ENCODE data around the gene ATP6V1F. TPM values are rescaled to one million over a fixed set of nuclear protein-coding genes. Genes with fewer than 3 reads are reported as not detected.

Gene ATP6V1F
- total and polyA plus RNA-seq, 5 donors from 2014 or later: 67.9 to 361 (median 331) TPM

GRCh38 chr7:128827248-128827958 is 35.3 kb upstream of the ATP6V1F start:
- no peak overlapping the region for H3K4me3 ChIP-seq (ENCODE audit: low read depth, low read length)
- Mint-ChIP-seq H3K4me3 (no peak overlapping the region), H3K27ac (no peak overlapping the region), H3K27me3 (peaks cover 39% of the 10 kb centered on the region), H3K4me1 (peaks cover 0 to 22% (median 3%) of the 10 kb centered on the region in 4 donors), H3K36me3 (no peaks in the 10 kb centered on the region), H3K9me3 (peaks cover 0 to 3% (median 0%) of the 10 kb centered on the region in 7 donors)
- ATAC-seq (ENCODE audit: low read depth in 2 of 2) (no peak), DNase-seq (no peak)
- H3K27ac ChIP-seq (ENCODE audit: insufficient read depth, low read length, poor library complexity, severe bottlenecking): no peak overlapping the region
- H3K9me3 ChIP-seq (ENCODE audit: control insufficient read depth in 2 of 2, low read length in 2 of 2): no peaks in the 10 kb centered on the region
- no peaks in the 10 kb centered on the region for H3K36me3 ChIP-seq (ENCODE audit: control insufficient read depth, insufficient read depth, low read length)
- H3K27me3 ChIP-seq (ENCODE audit: control insufficient read depth, insufficient read depth, low read length): peaks cover 5% of the 10 kb centered on the region
- peaks cover 25% of the 10 kb centered on the region for H3K4me1 ChIP-seq (ENCODE audit: control insufficient read depth, insufficient read depth, low read length, poor library complexity, severe bottlenecking)

DNA sequence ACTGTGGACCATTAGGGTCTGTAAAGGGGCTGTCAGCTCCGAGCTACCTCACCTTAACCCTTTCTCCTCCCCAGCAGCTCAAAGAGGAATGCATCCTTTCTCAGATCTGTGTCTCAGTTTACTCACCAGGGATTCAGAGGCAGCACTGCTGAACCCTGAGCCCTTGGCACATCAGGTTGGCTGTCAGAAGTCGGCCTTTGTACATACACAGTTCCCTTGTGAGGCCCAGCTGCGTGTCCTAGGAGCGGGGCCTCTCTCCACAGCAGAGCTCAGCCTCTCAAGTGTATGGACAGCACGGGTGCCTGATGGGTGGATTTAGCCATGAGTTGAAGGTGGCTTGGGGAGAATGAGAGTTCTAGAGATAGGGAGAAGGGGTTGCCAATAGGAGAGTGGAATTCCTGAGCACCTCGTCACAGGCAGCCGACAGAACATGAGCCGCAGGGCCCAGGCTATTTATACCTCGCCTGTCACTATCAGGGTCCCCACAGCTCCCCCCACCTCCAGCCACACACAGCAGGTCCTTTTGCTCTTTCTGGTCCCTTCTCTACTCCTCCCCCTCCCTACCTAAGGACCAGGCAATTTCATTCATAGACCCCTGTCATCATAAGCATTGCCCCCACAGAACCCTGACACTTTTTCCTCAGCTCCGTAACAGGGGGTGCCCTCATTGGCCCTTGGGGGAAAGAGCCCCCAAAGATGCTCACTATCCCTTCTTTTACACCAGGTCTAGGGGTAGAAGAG is 34.5 kb upstream of the ATP6V1F start:
- H3K27me3 ChIP-seq (ENCODE audit: control insufficient read depth, insufficient read depth, low read length): peaks cover 5% of the 10 kb centered on the region
- Mint-ChIP-seq H3K27ac (no peak overlapping the region), H3K36me3 (no peaks in the 10 kb centered on the region), H3K27me3 (peaks cover 46% of the 10 kb centered on the region), H3K4me1 (peaks cover 0 to 22% (median 3%) of the 10 kb centered on the region in 4 donors), H3K9me3 (peaks cover 0 to 3% (median 0%) of the 10 kb centered on the region in 7 donors), H3K4me3 (no peak overlapping the region)
- ATAC-seq (ENCODE audit: low read depth in 2 of 2) (no peak), DNase-seq (no peak)
- no peaks in the 10 kb centered on the region for H3K36me3 ChIP-seq (ENCODE audit: control insufficient read depth, insufficient read depth, low read length)
- no peak overlapping the region for H3K4me3 ChIP-seq (ENCODE audit: low read depth, low read length)
- no peak overlapping the region for H3K27ac ChIP-seq (ENCODE audit: insufficient read depth, low read length, poor library complexity, severe bottlenecking)
- no peaks in the 10 kb centered on the region for H3K9me3 ChIP-seq (ENCODE audit: control insufficient read depth in 2 of 2, low read length in 2 of 2)
- peaks cover 26% of the 10 kb centered on the region for H3K4me1 ChIP-seq (ENCODE audit: control insufficient read depth, insufficient read depth, low read length, poor library complexity, severe bottlenecking)

GRCh38 chr7:128829391-128830166 is 33.1 kb upstream of the ATP6V1F start:
- Histone ChIP-seq H3K9me3 (ENCODE audit: control insufficient read depth in 2 of 2, low read length in 2 of 2) (no peaks in the 10 kb centered on the region), H3K27me3 (ENCODE audit: control insufficient read depth, insufficient read depth, low read length) (peaks cover 5% of the 10 kb centered on the region), H3K27ac (ENCODE audit: insufficient read depth, low read length, poor library complexity, severe bottlenecking) (no peak overlapping the region), H3K4me3 (ENCODE audit: low read depth, low read length) (no peak overlapping the region), H3K4me1 (ENCODE audit: control insufficient read depth, insufficient read depth, low read length, poor library complexity, severe bottlenecking) (peaks cover 26% of the 10 kb centered on the region), H3K36me3 (ENCODE audit: control insufficient read depth, insufficient read depth, low read length) (no peaks in the 10 kb centered on the region)
- H3K4me3 Mint-ChIP-seq: peak overlapping the region in 2 of 4 donors; percentile 41 to 59
- no peak overlapping the region for H3K27ac Mint-ChIP-seq
- H3K27me3 Mint-ChIP-seq: peaks cover 55% of the 10 kb centered on the region
- DNase-seq: no peak
- no peaks in the 10 kb centered on the region for H3K36me3 Mint-ChIP-seq
- H3K4me1 Mint-ChIP-seq: peaks cover 0 to 22% (median 3%) of the 10 kb centered on the region in 4 donors
- no peak for ATAC-seq (ENCODE audit: low read depth in 2 of 2)
- peaks cover 0 to 3% (median 0%) of the 10 kb centered on the region in 7 donors for H3K9me3 Mint-ChIP-seq

- peaks cover 5% of the 10 kb centered on the region for H3K27me3 ChIP-seq (ENCODE audit: control insufficient read depth, insufficient read depth, low read length)
- no peaks in the 10 kb centered on the region for H3K36me3 ChIP-seq (ENCODE audit: control insufficient read depth, insufficient read depth, low read length)
- H3K27ac ChIP-seq (ENCODE audit: insufficient read depth, low read length, poor library complexity, severe bottlenecking): no peak within 1 kb of the TSS
- peaks cover 0 to 3% (median 0%) of the 10 kb centered on the region in 7 donors for H3K9me3 Mint-ChIP-seq
- DNase-seq (peak in 2 of 3 donors; percentile 36 to 50), ATAC-seq (ENCODE audit: low read depth in 2 of 2) (peak; percentile 32 to 34)
- peaks cover 62% of the 10 kb centered on the region for H3K27me3 Mint-ChIP-seq
- no peaks in the 10 kb centered on the region for H3K36me3 Mint-ChIP-seq
- no peak within 1 kb of the TSS for H3K27ac Mint-ChIP-seq
- H3K9me3 ChIP-seq (ENCODE audit: control insufficient read depth in 2 of 2, low read length in 2 of 2): no peaks in the 10 kb centered on the region
- H3K4me1 Mint-ChIP-seq: peaks cover 0 to 22% (median 3%) of the 10 kb centered on the region in 4 donors
- H3K4me3 ChIP-seq (ENCODE audit: low read depth, low read length): no peak within 1 kb of the TSS
- peaks cover 26% of the 10 kb centered on the region for H3K4me1 ChIP-seq (ENCODE audit: control insufficient read depth, insufficient read depth, low read length, poor library complexity, severe bottlenecking)
- H3K4me3 Mint-ChIP-seq: peak within 1 kb of the TSS in 3 of 4 donors; percentile 55 to 80 (median 76)
Observed at GRCh38 chr7:128830231-128831177, 32.2 kb upstream of the ATP6V1F start, which contains the start of gene FLNC. FLNC (plus strand) TSS chr7:128830406; CDS start chr7:128830638, 232 bp downstream.

GRCh38 chr7:128831178-128831993 is 31.3 kb upstream of the ATP6V1F start:
- Histone ChIP-seq H3K9me3 (ENCODE audit: control insufficient read depth in 2 of 2, low read length in 2 of 2) (no peaks in the 10 kb centered on the region), H3K4me3 (ENCODE audit: low read depth, low read length) (no peak overlapping the region), H3K27ac (ENCODE audit: insufficient read depth, low read length, poor library complexity, severe bottlenecking) (no peak overlapping the region), H3K4me1 (ENCODE audit: control insufficient read depth, insufficient read depth, low read length, poor library complexity, severe bottlenecking) (peaks cover 26% of the 10 kb centered on the region), H3K27me3 (ENCODE audit: control insufficient read depth, insufficient read depth, low read length) (peaks cover 5% of the 10 kb centered on the region), H3K36me3 (ENCODE audit: control insufficient read depth, insufficient read depth, low read length) (no peaks in the 10 kb centered on the region)
- no peaks in the 10 kb centered on the region for H3K36me3 Mint-ChIP-seq
- peak overlapping the region in 2 of 4 donors; percentile 67 to 73 for H3K4me3 Mint-ChIP-seq
- H3K9me3 Mint-ChIP-seq: peaks cover 0 to 3% (median 0%) of the 10 kb centered on the region in 7 donors
- peaks cover 0 to 22% (median 3%) of the 10 kb centered on the region in 4 donors for H3K4me1 Mint-ChIP-seq
- no peak overlapping the region for H3K27ac Mint-ChIP-seq
- ATAC-seq (ENCODE audit: low read depth in 2 of 2) (no peak), DNase-seq (peak in 1 of 3 donors; percentile 4)
- peaks cover 62% of the 10 kb centered on the region for H3K27me3 Mint-ChIP-seq

DNA sequence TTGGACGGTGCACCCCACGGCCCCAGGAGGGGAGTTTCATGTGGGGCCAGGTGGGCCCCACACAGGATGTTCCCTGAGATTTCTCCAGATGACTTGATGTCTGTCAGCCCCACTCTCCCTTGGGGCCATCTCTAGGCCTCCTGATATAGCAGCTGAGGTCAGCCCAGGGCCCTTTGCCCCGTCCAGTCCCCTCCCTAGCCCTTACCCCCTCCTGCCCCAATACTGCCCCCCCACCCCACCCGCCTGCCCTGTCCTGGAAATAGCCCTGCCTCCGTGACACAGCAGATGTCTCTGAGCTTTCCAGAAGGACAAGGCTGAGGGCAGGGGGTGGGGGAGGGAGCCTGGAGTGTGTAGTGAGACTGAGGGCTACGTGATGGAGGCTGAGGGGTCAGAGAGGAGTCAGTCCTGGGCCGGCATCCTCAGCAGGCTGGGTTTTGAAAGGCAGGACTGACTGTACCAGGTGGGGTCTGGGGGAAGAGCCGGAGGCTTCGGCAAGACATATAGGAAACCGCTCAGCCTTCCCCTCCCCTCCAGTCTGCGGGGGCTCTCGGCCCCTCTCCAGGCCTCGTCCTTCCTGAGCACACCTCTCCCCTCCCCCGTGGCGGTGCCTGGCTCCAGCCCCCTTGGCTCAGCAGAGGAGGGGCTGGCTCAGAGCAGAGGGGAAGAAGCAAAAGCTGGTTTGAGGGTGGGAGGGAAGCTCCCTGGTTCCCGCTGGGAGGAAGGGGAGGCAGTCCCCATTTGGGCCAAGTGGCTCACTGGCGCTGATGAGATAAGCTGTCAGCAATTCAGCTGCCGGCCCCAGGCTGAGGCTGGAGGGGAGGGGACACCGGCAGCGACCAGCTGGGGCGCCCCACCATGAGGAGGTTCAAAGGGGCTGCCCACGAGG is 30.4 kb upstream of the ATP6V1F start:
- peaks cover 0 to 3% (median 0%) of the 10 kb centered on the region in 7 donors for H3K9me3 Mint-ChIP-seq
- no peaks in the 10 kb centered on the region for H3K36me3 Mint-ChIP-seq
- Histone ChIP-seq H3K36me3 (ENCODE audit: control insufficient read depth, insufficient read depth, low read length) (no peaks in the 10 kb centered on the region), H3K4me1 (ENCODE audit: control insufficient read depth, insufficient read depth, low read length, poor library complexity, severe bottlenecking) (peaks cover 26% of the 10 kb centered on the region), H3K27ac (ENCODE audit: insufficient read depth, low read length, poor library complexity, severe bottlenecking) (no peak overlapping the region), H3K4me3 (ENCODE audit: low read depth, low read length) (no peak overlapping the region), H3K27me3 (ENCODE audit: control insufficient read depth, insufficient read depth, low read length) (peaks cover 5% of the 10 kb centered on the region), H3K9me3 (ENCODE audit: control insufficient read depth in 2 of 2, low read length in 2 of 2) (no peaks in the 10 kb centered on the region)
- ATAC-seq (ENCODE audit: low read depth in 2 of 2) (no peak), DNase-seq (no peak)
- peaks cover 0 to 22% (median 3%) of the 10 kb centered on the region in 4 donors for H3K4me1 Mint-ChIP-seq
- H3K4me3 Mint-ChIP-seq: peak overlapping the region in 1 of 4 donors; percentile 28
- no peak overlapping the region for H3K27ac Mint-ChIP-seq
- peaks cover 62% of the 10 kb centered on the region for H3K27me3 Mint-ChIP-seq

Data from CD4-positive, CD25-positive, alpha-beta regulatory T cell (primary cell).